HG03108 (cell line): Measurements from ENCODE around the gene CPTP.
A peak's percentile ranks its signal among the peaks of the same experiment; 100 is the strongest.

Source experiments
- ATAC-seq: cut with Tn5 transposase; IDR thresholded peaks from one replicate; pipeline ENCODE4 v1.9.1; 2021; ENCODE audit warnings: moderate library complexity; ENCODE audit not compliant: unreplicated experiment

Gene CPTP

GRCh38 chr1:1317420-1317819, 7.2 kb upstream of the CPTP start:
- no peak for ATAC-seq

DNA sequence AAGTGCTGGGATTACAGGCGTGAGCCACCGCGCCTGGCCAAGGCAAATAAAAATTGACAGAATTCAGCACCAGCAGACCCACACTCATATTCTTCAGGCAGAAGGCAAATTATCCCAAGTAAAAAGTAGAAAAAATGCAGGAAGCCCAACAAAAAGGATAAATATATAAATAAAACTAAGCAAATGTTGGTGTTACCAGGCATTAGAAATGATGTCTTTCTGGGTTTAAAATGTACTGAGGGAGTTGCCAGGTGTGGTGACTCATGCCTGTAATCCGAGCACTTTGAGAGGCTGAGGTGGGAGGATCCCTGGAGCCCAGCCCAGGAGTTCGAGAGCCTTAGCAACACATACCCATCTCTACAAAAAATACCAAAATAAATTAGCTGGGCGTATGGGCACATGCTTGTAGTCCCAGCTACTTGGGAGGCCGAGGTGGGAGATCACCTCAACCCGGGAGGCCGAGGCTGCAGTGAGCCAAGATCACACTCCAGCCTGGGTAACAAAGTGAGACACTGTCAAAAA, 6.4 kb upstream of the CPTP start:
- no peak for ATAC-seq

- ATAC-seq: no peak
These were observed 5.6 kb upstream of the CPTP start for GRCh38 chr1:1318777-1319645.

- ATAC-seq: no peak
These were observed 5.0 kb upstream of the CPTP start for GRCh38 chr1:1319646-1319941.

GRCh38 chr1:1320666-1321448, 3.7 kb upstream of the CPTP start:
- ATAC-seq: no peak

GRCh38 chr1:1321477-1321876, 3.1 kb upstream of the CPTP start:
- ATAC-seq: no peak

- ATAC-seq: no peak
These were observed 2.2 kb upstream of the CPTP start for GRCh38 chr1:1322418-1322817.

DNA sequence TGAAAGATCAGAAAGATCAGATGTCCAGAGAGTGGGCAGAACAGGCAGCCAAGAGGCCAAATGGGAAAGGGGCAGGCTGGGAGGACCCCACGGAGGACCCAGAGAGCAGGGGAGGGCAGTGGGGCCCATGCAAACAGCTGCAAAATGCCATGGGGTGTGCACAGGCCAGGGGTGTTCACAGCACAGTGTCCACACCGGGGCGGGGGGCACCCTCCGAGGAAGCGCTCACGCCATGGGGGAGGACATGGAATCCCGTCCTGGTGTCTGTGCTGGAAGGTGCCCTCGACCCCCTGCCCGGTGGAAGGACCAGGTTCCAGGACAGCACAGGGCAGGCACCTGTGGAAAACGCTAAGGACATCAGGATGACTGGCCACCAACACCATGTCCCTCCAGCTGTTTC, 1.6 kb upstream of the CPTP start:
- ATAC-seq: no peak

DNA sequence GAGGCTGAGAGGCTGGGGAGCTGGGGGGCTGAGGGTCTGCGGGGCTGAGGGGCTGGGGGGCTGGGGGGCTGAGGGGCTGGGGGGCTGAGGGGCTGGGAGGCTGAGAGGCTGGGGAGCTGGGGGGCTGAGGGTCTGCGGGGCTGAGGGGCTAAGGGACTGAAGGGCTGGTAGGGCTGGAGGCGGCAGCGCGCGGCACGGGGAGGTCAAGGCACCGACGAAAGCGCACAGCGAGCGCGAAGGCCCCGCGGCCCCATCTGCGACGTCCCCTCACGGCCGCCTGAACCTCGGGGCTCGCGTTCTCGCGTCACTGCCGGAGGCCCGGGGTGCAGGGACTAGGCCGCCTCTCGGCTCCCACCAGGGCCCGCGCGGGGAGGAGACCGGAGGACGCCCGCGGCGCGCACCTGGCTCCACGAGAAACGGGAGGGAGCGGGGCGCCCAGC, 498 bp upstream of the CPTP start:
- peak; percentile 23 for ATAC-seq

- no peak for ATAC-seq
These were observed 879 bp downstream of the CPTP start for GRCh38 chr1:1325288-1326074.

GRCh38 chr1:1326075-1326605, 1.5 kb downstream of the CPTP start:
- ATAC-seq: no peak

DNA sequence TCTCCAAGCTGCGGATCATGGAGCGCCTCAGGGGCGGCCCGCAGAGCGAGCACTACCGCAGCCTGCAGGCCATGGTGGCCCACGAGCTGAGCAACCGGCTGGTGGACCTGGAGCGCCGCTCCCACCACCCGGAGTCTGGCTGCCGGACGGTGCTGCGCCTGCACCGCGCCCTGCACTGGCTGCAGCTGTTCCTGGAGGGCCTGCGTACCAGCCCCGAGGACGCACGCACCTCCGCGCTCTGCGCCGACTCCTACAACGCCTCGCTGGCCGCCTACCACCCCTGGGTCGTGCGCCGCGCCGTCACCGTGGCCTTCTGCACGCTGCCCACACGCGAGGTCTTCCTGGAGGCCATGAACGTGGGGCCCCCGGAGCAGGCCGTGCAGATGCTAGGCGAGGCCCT, 2.7 kb downstream of the CPTP start:
- no peak for ATAC-seq

- no peak for ATAC-seq
These were observed 3.7 kb downstream of the CPTP start for GRCh38 chr1:1328254-1328653.

GRCh38 chr1:1329304-1330210, 5.0 kb downstream of the CPTP start:
- no peak for ATAC-seq

GRCh38 chr1:1330366-1331067, 5.9 kb downstream of the CPTP start:
- no peak for ATAC-seq

DNA sequence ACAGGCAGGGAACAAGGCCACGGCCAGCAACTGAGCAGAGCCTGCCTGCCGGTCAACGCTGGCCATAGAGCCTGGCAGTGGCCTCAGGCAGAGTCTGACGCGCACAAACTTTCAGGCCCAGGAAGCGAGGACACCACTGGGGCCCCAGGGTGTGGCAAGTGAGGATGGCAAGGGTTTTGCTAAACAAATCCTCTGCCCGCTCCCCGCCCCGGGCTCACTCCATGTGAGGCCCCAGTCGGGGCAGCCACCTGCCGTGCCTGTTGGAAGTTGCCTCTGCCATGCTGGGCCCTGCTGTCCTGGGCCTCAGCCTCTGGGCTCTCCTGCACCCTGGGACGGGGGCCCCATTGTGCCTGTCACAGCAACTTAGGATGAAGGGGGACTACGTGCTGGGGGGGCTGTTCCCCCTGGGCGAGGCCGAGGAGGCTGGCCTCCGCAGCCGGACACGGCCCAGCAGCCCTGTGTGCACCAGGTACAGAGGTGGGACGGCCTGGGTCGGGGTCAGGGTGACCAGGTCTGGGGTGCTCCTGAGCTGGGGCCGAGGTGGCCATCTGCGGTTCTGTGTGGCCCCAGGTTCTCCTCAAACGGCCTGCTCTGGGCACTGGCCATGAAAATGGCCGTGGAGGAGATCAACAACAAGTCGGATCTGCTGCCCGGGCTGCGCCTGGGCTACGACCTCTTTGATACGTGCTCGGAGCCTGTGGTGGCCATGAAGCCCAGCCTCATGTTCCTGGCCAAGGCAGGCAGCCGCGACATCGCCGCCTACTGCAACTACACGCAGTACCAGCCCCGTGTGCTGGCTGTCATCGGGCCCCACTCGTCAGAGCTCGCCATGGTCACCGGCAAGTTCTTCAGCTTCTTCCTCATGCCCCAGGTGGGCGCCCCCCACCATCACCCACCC, 6.7 kb downstream of the CPTP start, which contains the start of gene TAS1R3:
TSS of gene TAS1R3 (plus strand) at position 213 of the 898 bp plus-strand sequence. CDS start at position 279, 66 bp downstream.
- no peak for ATAC-seq

GRCh38 chr1:1332031-1332755, 7.6 kb downstream of the CPTP start:
- ATAC-seq: no peak
